SK-N-SH (cell line): ENCODE data around the gene MAP3K5.

Experiments
- CHD2 ChIP-seq: fragments of 150-350 bp; IDR thresholded peaks from 2 replicates; pipeline ENCODE4 v1.6.1; 2018; ENCODE audit warnings: low read length; ENCODE audit not compliant: partially characterized antibody
- EZH2phosphoT487 ChIP-seq: fragments of 200-600 bp; sonication (generic); IDR thresholded peaks from 2 replicates; pipeline ENCODE4 v1.6.1; 2017; ENCODE audit warnings: low read depth, mixed run types, mild to moderate bottlenecking, antibody characterized with exemption, moderate library complexity, borderline replicate concordance
- GABPA ChIP-seq: IDR thresholded peaks from 2 replicates; pipeline ENCODE4 v1.4.0; 2012; ENCODE audit warnings: low read depth, mild to moderate bottlenecking
- GATA2 ChIP-seq: sonication (generic); formaldehyde crosslinking; IDR thresholded peaks from 2 replicates; pipeline ENCODE4 v1.5.0; 2020; ENCODE audit warnings: mild to moderate bottlenecking, missing genetic modification reagents
- RAD21 ChIP-seq: IDR thresholded peaks from 2 replicates; pipeline ENCODE4 v1.6.1; 2012; ENCODE audit warnings: mild to moderate bottlenecking, low read length
- RFX5 ChIP-seq: IDR thresholded peaks from 2 replicates; pipeline ENCODE4 v1.6.1; 2012; ENCODE audit warnings: mild to moderate bottlenecking, improper control_type of control experiment, low read length
- SIN3A ChIP-seq: IDR thresholded peaks from 2 replicates; pipeline ENCODE4 v1.6.1; 2012; ENCODE audit warnings: low read depth, mild to moderate bottlenecking, low read length, moderate library complexity, borderline replicate concordance
- TAF1 ChIP-seq: IDR thresholded peaks from 2 replicates; pipeline ENCODE4 v1.6.1; 2012; ENCODE audit warnings: low read depth, mild to moderate bottlenecking, low read length, moderate library complexity, borderline replicate concordance
- TF ChIP-seq, protein P1 (sequence below): fragments of 200-600 bp; sonication (generic); IDR thresholded peaks from 2 replicates; pipeline ENCODE4 v1.6.1; 2017; ENCODE audit warnings: antibody characterized with exemption, mild to moderate bottlenecking, moderate library complexity
- TF ChIP-seq, protein P2 (sequence below): fragments of 150-350 bp; IDR thresholded peaks from 2 replicates; pipeline ENCODE4 v1.6.1; 2016; ENCODE audit warnings: mild to moderate bottlenecking, low read depth, low read length
- TF ChIP-seq, protein P3 (sequence below): IDR thresholded peaks from 2 replicates; pipeline ENCODE4 v1.4.0; 2012; ENCODE audit warnings: low read depth

DNA sequence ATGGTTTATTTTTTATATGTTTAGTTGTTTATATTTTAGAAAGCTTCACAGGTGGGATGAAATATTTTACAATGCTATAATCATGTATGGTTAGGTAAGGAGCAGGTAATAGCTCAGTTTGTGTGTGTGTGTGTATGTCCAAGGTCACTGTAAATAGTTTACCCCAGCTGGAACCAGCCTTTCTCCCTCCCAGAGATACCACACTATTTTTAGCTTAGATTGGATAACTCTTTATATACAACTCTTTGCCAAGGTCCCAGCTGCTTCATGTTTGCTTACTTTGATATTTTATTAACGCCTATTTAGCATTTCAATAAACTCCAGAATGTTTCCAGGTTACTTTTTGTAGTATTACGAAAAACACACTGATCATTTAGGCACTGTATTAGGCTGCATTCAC is 28.3 kb upstream of the MAP3K5 start:
- TF ChIP-seq, protein P1, sequence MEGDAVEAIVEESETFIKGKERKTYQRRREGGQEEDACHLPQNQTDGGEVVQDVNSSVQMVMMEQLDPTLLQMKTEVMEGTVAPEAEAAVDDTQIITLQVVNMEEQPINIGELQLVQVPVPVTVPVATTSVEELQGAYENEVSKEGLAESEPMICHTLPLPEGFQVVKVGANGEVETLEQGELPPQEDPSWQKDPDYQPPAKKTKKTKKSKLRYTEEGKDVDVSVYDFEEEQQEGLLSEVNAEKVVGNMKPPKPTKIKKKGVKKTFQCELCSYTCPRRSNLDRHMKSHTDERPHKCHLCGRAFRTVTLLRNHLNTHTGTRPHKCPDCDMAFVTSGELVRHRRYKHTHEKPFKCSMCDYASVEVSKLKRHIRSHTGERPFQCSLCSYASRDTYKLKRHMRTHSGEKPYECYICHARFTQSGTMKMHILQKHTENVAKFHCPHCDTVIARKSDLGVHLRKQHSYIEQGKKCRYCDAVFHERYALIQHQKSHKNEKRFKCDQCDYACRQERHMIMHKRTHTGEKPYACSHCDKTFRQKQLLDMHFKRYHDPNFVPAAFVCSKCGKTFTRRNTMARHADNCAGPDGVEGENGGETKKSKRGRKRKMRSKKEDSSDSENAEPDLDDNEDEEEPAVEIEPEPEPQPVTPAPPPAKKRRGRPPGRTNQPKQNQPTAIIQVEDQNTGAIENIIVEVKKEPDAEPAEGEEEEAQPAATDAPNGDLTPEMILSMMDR: no peak
- TF ChIP-seq GABPA: no peak
- TF ChIP-seq, protein P2, sequence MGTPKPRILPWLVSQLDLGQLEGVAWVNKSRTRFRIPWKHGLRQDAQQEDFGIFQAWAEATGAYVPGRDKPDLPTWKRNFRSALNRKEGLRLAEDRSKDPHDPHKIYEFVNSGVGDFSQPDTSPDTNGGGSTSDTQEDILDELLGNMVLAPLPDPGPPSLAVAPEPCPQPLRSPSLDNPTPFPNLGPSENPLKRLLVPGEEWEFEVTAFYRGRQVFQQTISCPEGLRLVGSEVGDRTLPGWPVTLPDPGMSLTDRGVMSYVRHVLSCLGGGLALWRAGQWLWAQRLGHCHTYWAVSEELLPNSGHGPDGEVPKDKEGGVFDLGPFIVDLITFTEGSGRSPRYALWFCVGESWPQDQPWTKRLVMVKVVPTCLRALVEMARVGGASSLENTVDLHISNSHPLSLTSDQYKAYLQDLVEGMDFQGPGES: no peak
- no peak for TF ChIP-seq GATA2
- TF ChIP-seq TAF1: no peak
- TF ChIP-seq RAD21: no peak
- no peak for TF ChIP-seq EZH2phosphoT487
- no peak for TF ChIP-seq CHD2
- TF ChIP-seq RFX5: no peak
- TF ChIP-seq, protein P3, sequence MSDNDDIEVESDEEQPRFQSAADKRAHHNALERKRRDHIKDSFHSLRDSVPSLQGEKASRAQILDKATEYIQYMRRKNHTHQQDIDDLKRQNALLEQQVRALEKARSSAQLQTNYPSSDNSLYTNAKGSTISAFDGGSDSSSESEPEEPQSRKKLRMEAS: no peak
- TF ChIP-seq SIN3A: no peak
